SK-N-DZ (cell line): ENCODE data around the gene WDR33.

Source experiments
- DNase-seq: peaks from one replicate; pipeline ENCODE4 v3.0.0-alpha.2; 2015; ENCODE audit warnings: low spot score

Gene WDR33

GRCh38 chr2:127672341-127673224 is 138.4 kb downstream of the WDR33 start:
- DNase-seq, result no peak

- DNase-seq, result no peak
These were observed 139.2 kb downstream of the WDR33 start for GRCh38 chr2:127671557-127672302.

GRCh38 chr2:127670957-127671290 is 140.0 kb downstream of the WDR33 start:
- no peak for DNase-seq

GRCh38 chr2:127670055-127670956 is 140.7 kb downstream of the WDR33 start:
- DNase-seq, result no peak

- DNase-seq, result no peak
These were observed 141.9 kb downstream of the WDR33 start for GRCh38 chr2:127669056-127669455.

GRCh38 chr2:127665267-127665893 is 145.6 kb downstream of the WDR33 start:
- DNase-seq, result no peak

- DNase-seq, result no peak
These were observed 146.1 kb downstream of the WDR33 start for GRCh38 chr2:127664895-127665225.

DNA sequence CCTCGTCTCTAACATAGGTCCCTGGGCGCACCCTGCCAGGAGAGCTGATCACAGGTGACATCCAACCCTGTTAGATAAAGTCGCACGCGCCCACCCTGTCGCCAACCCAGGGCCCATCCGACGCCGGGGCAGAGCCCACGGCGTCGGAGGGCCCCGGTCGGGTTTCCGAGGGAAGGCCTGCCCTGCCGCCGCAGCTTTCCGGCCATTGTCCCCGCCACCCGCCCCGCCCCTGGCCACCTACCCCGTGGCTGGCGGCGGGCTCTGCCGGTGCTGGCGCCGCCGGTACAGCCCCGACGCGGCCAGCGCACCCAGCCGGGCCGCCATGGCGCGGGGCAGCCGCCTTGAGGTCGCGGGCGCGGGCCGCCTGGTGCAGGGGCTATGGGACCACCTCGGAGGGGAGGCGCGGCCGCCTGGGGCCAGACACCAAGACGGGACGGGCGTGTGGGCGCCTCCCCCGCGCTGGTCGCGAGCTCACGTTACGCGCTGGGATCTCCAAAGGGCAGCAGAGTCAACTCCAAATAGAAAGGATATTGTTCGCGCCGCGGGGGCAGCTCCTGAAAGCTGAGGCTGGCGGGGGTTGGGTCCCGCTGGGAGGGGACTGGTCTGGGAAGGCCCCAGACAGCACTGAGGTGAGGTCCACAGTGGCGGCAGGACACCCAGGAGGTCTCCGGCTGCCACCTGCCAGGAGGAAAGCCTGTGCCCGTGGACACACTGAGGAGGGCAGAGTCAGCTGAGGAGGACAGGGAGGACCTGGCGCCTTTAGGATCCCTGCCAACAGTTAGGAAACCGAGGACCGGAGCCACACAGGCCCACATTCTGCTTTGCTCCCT is 146.7 kb downstream of the WDR33 start:
- DNase-seq, result no peak

DNA sequence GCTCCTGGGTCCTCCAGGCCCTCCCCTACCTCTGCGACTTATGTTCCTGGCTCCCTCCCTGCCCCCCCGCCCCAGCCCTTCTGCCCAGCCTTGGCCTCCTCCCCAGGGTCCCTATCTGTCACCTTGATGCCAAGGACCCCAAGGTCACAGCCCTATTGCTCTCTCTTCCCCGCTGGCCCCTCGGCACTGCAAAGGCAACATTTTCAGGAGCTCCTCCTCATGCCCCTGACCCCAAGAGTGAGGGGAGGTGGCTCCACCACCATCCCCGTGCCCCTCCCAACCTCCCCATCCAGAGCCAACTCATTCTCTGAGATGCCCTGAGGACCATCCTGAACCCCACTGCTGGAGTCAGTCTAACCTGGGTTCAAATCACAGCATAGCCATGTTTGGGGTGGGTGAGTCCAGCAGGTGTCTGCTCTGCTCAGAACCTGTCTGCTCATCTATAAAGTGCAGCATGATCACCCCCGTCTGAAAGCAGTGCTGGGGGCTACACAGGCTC is 147.4 kb downstream of the WDR33 start:
- no peak for DNase-seq

DNA sequence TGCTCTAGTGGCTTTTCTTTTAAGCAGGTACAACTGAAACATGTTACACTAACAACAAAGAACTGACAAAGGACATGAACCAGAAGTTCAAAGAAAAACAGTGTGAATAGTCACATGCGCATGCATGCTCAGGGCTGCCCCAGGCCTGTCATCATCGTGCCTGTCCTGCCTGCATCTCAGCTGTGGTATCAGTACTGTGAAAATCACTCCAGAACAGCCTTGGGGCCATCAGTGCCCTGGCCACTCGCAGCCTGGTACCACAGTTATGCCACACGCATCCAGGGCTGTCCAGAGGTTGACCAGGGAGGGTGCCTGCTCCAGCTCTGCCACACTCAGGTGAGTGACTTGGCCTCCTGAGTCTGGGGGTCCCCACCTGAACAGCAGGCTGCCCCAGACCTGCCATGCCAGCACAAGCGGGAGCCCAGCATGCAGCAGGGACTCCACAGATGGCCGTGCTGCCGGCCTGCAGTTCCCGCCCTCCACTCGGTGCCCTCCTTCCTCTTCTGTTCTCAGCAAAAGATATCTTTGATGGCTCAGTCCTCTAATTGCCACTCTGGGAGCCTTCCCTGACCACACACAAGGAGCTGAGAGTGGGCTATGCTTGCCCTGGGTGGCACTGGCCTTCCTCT is 147.9 kb downstream of the WDR33 start:
- no peak for DNase-seq

- no peak for DNase-seq
These were observed 148.9 kb downstream of the WDR33 start for GRCh38 chr2:127661949-127662510.

- DNase-seq, result no peak
These were observed 149.8 kb downstream of the WDR33 start for GRCh38 chr2:127661072-127661649.

DNA sequence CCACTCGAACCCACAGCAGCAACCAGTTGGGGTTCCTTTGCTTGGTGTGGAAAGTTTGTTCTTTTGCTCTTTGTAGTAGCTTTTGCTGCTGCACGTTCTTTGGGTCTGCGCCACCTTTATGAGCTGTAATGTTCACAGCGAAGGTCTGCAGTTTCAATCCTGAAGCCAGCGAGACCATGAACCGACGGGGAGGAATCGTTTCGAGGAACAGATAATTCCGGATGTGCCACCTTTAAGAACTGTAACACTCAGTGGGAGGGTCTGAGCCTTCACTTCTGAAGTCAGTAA is 150.7 kb downstream of the WDR33 start:
- DNase-seq, result no peak

DNA sequence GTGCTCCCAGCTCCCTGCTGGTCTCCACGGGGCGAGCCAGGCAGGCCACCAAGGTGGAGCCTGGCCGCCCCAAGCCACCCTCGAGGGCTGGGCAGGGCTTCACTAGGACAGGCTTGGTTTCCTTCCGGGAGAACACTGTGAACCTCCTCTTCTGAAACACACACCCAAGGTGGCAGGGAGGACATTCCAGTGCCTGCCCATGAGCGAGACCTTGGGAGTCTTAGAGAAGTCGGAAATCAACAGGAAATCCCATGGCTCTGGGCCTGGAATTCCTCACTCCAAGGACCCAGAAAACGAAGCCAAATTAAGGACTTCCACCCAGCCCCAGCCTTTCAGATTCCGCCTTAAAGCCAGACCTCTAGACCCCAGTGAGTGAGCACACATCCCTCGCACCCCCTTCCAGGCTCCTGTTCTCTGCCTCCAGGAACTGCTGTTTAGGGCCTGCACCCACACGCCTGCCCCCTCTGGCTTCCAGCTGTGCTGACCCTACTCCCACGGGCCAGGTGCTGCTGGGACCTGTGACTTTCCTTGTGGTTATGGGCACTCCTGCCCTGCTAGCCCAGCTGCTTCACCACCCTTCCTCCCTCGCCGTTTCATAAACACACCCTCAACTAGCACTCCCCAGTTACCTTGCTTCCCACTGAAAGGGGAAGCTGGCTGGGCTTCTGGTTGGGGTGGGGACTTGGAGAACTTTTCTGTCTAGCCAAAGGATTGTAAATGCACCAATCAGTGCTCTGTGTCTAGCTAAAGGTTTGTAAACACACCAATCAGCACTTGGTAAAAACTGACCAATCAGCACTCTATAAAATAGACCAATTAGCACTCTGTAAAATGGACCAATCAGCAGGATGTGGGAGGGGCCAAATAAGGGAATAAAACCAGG is 151.3 kb downstream of the WDR33 start:
- no peak for DNase-seq

GRCh38 chr2:127658641-127659407 is 152.1 kb downstream of the WDR33 start:
- DNase-seq, result no peak

GRCh38 chr2:127658146-127658545 is 152.8 kb downstream of the WDR33 start:
- no peak for DNase-seq

DNA sequence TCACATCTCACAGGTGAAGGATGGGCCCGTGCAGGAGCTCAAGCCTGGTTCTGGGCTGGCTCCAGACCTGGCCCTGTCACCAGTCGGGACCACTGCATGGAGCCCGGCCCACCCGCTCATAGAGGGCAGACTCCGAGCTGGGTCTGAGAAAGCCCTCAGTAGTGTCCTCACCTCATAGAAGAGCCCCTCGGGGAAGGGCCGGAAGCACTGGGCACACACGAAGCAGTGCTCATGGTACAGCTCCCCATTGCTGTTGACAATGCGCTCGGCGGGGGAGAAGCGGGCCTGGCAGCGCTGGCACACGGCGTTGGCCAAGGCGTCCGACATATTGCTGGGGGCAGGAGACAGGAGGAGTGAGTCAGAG is 153.8 kb downstream of the WDR33 start:
- no peak for DNase-seq
